Loucy (cell line): ENCODE results near the gene CDC42BPB.

Experiments used
- H2AFZ ChIP-seq: fragments of 200-600 bp; sonication (generic); 2 replicates; pipeline ENCODE4 v1.6.0; 2016; ENCODE audit warnings: antibody characterized with exemption, mild to moderate bottlenecking, low read length, moderate library complexity
- H3F3A ChIP-seq: fragments of 200-600 bp; 2 replicates; pipeline ENCODE4 v1.6.0; 2016; ENCODE audit warnings: antibody characterized with exemption, low read depth, mild to moderate bottlenecking
- H3K27me3 ChIP-seq: fragments of 200-600 bp; sonication (generic); 2 replicates; pipeline ENCODE4 v1.6.1; 2014; ENCODE audit warnings: low read length, mild to moderate bottlenecking; ENCODE audit not compliant: insufficient read depth, poor library complexity, severe bottlenecking
- H3K36me3 ChIP-seq: fragments of 200-600 bp; sonication (generic); 2 replicates; pipeline ENCODE4 v1.6.1; 2016; ENCODE audit warnings: low read length; ENCODE audit not compliant: insufficient read depth
- H3K4me1 ChIP-seq: fragments of 200-600 bp; sonication (generic); 2 replicates; pipeline ENCODE4 v1.5.1; 2014; ENCODE audit warnings: low read length, mild to moderate bottlenecking; ENCODE audit not compliant: insufficient read depth, poor library complexity, severe bottlenecking
- H3K4me2 ChIP-seq: fragments of 200-600 bp; sonication (generic); 2 replicates; pipeline ENCODE4 v1.6.0; 2014; ENCODE audit warnings: antibody characterized with exemption, low read length, low read depth, mild to moderate bottlenecking; ENCODE audit not compliant: poor library complexity, severe bottlenecking
- H3K4me3 ChIP-seq: fragments of 200-600 bp; sonication (generic); 2 replicates; pipeline ENCODE4 v1.5.1; 2014; ENCODE audit warnings: low read length, mild to moderate bottlenecking, mixed read lengths; ENCODE audit not compliant: poor library complexity, severe bottlenecking
- H3K79me2 ChIP-seq: fragments of 200-600 bp; sonication (generic); 2 replicates; pipeline ENCODE4 v1.6.1; 2014; ENCODE audit warnings: low read length; ENCODE audit not compliant: insufficient read depth
- H3K9ac ChIP-seq: fragments of 200-600 bp; sonication (generic); 2 replicates; pipeline ENCODE4 v1.6.0; 2014; ENCODE audit warnings: mild to moderate bottlenecking, low read depth, low read length, moderate library complexity; ENCODE audit not compliant: poor library complexity, severe bottlenecking
- H3K9me2 ChIP-seq: fragments of 200-600 bp; sonication (generic); replicated peaks from 2 replicates; pipeline ENCODE4 v1.6.1; 2016; ENCODE audit warnings: low read depth, low read length, mixed read lengths
- H3K9me3 ChIP-seq: fragments of 200-600 bp; sonication (generic); 2 replicates; pipeline ENCODE4 v1.6.1; 2014; ENCODE audit warnings: mild to moderate bottlenecking, antibody characterized with exemption, low read length, low read depth; ENCODE audit not compliant: insufficient read depth
- H4K20me1 ChIP-seq: fragments of 200-600 bp; sonication (generic); 2 replicates; pipeline ENCODE4 v1.6.0; 2014; ENCODE audit warnings: antibody characterized with exemption, low read length, mild to moderate bottlenecking; ENCODE audit not compliant: insufficient read depth, poor library complexity, severe bottlenecking
- CTCF ChIP-seq: fragments of 200-600 bp; sonication (generic); conservative IDR thresholded peaks from 2 replicates; pipeline ENCODE4 v1.5.1; 2014; ENCODE audit warnings: mild to moderate bottlenecking, antibody characterized with exemption, low read length
- EZH2phosphoT487 ChIP-seq: fragments of 200-600 bp; IDR thresholded peaks from 2 replicates; pipeline ENCODE4 v1.6.1; 2018; ENCODE audit warnings: antibody characterized with exemption, mild to moderate bottlenecking, moderate library complexity, borderline replicate concordance

CDC42BPB gene

DNA sequence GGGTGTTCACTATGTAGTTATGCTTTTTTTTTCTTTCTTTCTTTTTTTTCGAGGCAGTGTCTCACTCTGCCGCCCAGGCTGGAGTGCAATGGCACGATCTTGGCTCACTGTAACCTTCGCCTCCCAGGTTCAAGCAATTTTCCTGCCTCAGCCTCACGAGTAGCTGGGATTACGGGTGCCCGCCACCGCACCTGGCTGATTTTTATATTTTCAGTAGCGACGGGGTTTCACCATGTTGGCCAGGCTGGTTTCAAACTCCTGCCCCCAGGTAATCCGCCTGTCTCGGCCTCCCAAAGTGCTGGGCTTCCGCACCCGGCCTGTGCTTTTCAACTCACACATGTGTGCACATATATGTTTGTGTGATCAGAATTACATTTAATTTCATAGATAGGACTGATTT, 173.8 kb downstream of the CDC42BPB start:
- Histone ChIP-seq H2AFZ (no peak overlapping the region), H3K27me3 (no peaks in the 10 kb centered on the region), H3K36me3 (peaks cover 11% of the 10 kb centered on the region; the same call in 1 of the 2 replicates), H3F3A (no peaks in the 10 kb centered on the region), H3K9ac (no peak overlapping the region), H3K4me3 (no peak overlapping the region), H3K9me3 (no peaks in the 10 kb centered on the region), H3K4me1 (no peaks in the 10 kb centered on the region), H4K20me1 (no peaks in the 10 kb centered on the region), H3K9me2 (no peaks in the 10 kb centered on the region), H3K4me2 (no peak overlapping the region), H3K79me2 (no peaks in the 10 kb centered on the region)
- no peak for TF ChIP-seq CTCF
- TF ChIP-seq EZH2phosphoT487, result no peak

DNA sequence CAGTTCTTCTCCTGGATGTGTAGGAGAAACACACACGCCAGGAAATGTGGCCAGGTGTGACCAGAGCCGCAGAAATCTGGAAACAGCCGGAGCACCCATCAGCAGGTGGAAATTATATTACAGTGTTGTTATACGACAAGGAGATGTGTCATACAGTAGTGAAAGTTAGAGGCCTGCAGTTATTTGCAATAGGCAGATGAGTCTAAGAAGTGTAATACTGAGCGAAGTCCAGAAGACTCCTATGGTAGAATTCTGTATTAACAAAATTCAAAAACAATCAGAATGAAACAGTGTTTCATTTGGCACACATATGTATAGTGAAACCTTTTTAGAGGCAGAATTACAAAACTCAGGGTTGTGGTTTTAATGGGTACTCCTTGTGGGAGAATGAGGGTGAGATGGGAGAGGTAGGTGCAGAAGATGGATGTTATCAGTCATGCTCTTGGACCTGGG, 174.2 kb downstream of the CDC42BPB start:
- Histone ChIP-seq H3K9me3 (no peaks in the 10 kb centered on the region), H3K4me2 (no peak overlapping the region), H3K27me3 (no peaks in the 10 kb centered on the region), H4K20me1 (no peaks in the 10 kb centered on the region), H3K36me3 (peaks cover 15% of the 10 kb centered on the region; the same call in 1 of the 2 replicates), H2AFZ (no peak overlapping the region), H3K79me2 (no peaks in the 10 kb centered on the region), H3K9me2 (no peaks in the 10 kb centered on the region), H3F3A (no peaks in the 10 kb centered on the region), H3K9ac (no peak overlapping the region), H3K4me1 (no peaks in the 10 kb centered on the region), H3K4me3 (no peak overlapping the region)
- TF ChIP-seq EZH2phosphoT487 (no peak), CTCF (no peak)
